Vagina (tissue), 2 donors: ENCODE measurements around the gene THBS3. TPM values are rescaled to one million over a fixed set of nuclear protein-coding genes. Genes with fewer than 3 reads are reported as not detected.
"Not testable (repeated sequence)": the region's sequence is repeated elsewhere in the genome, so short reads cannot be mapped to it uniquely, and the experiment has no call there.

Source experiments
- DNase-seq, 2 donors: peaks; one replicate each; pipeline ENCODE4 v3.0.0-alpha.2; 2017; ENCODE audit errors: extremely low spot score in 2 of 2
- H3K27ac ChIP-seq: fragments of 200-600 bp; sonication (generic); one replicate; pipeline ENCODE4 v1.5.1; 2019
- H3K27me3 ChIP-seq: fragments of 200-600 bp; sonication (generic); one replicate; pipeline ENCODE4 v1.5.1; 2019
- H3K36me3 ChIP-seq, 2 donors: fragments of 200-600 bp; sonication (generic); one replicate each; pipeline ENCODE4 v1.5.1; 2017 to 2019
- H3K4me1 ChIP-seq: fragments of 200-600 bp; sonication (generic); one replicate; pipeline ENCODE4 v1.5.1; 2019
- H3K4me3 ChIP-seq, 2 donors: fragments of 200-600 bp; sonication (generic); 1 replicate in 1 of 2; 2 replicates in 1 of 2; pipeline ENCODE4 v1.5.1; 2016 to 2019
- H3K9me3 ChIP-seq: fragments of 200-600 bp; sonication (generic); one replicate; pipeline ENCODE4 v1.5.1; 2019
- CTCF ChIP-seq, 3 experiments: fragments of 450-650 bp in 2 of 3; fragments of 200-600 bp in 1 of 3; sonication (generic) in 1 of 3; IDR thresholded peaks; one replicate each; pipeline ENCODE4 v1.5.1; 2017 to 2019; ENCODE audit warnings: antibody characterized with exemption in 3 of 3, mild to moderate bottlenecking in 2 of 3, moderate library complexity in 2 of 3
- POLR2A ChIP-seq, 2 donors: fragments of 450-650 bp; IDR thresholded peaks; one replicate each; pipeline ENCODE4 v1.6.1; 2017; ENCODE audit warnings: antibody characterized with exemption in 2 of 2, mild to moderate bottlenecking in 2 of 2, moderate library complexity in 2 of 2
- POLR2AphosphoS5 ChIP-seq, 2 donors: sonication (generic); formaldehyde crosslinking; IDR thresholded peaks; one replicate each; pipeline ENCODE4 v1.9.0; 2017; ENCODE audit warnings: antibody characterized with exemption in 2 of 2, mild to moderate bottlenecking in 2 of 2, low read depth in 1 of 2; ENCODE audit not compliant: insufficient read depth in 1 of 2
- intact Hi-C: fragments of 100-400 bp; cut with DNase I; formaldehyde crosslinking; loops from one replicate; pipeline ENCODE4 v1.15.1; 2023
- total RNA-seq: library from RNA; depleted of rRNA; stranded (reverse); fragments of >200 nt; gene quantifications from one replicate; pipeline ENCODE4 v1.2.3, GENCODE V29; 2016

THBS3 gene
- total RNA-seq, 1 donor from 2014 or later, result 27.3 TPM

- H3K4me3 ChIP-seq, result peak overlapping the region; percentile 57 to 66
- H3K27ac ChIP-seq, result peak overlapping the region; percentile 79
- H3K36me3 ChIP-seq, result no peaks in the 10 kb centered on the region
- no peaks in the 10 kb centered on the region for H3K27me3 ChIP-seq
- no peak for TF ChIP-seq POLR2A (IDR thresholded peaks at IDR 0.05)
- TF ChIP-seq POLR2AphosphoS5 (IDR thresholded peaks at IDR 0.05; ENCODE audit: insufficient read depth in 1 of 2, low read depth in 1 of 2), result no peak
- TF ChIP-seq CTCF (IDR thresholded peaks at IDR 0.05), result peak; percentile 40 to 65 (median 48)
- H3K4me1 ChIP-seq, result peaks cover 23% of the 10 kb centered on the region
- intact Hi-C loops, result loop anchor here (5.0 kb wide), 1 partner anchor 49 kb away; no protein-coding TSS in a partner anchor
- no peak for DNase-seq
- no peaks in the 10 kb centered on the region for H3K9me3 ChIP-seq
These were observed 18.7 kb upstream of the THBS3 start for GRCh38 chr1:155226188-155226909.

GRCh38 chr1:155225404-155225759, 17.7 kb upstream of the THBS3 start:
- peaks cover 23% of the 10 kb centered on the region for H3K4me1 ChIP-seq
- H3K4me3 ChIP-seq, H3K27me3 ChIP-seq, H3K36me3 ChIP-seq, DNase-seq, H3K9me3 ChIP-seq: not testable (repeated sequence)
- intact Hi-C loops, result loop anchor here (5.0 kb wide), 1 partner anchor 48 kb away; no protein-coding TSS in a partner anchor
- H3K27ac ChIP-seq, result peak overlapping the region; percentile 6

GRCh38 chr1:155223047-155223446, 15.3 kb upstream of the THBS3 start:
- intact Hi-C loops, result no loop called here

GRCh38 chr1:155220211-155220965, 12.7 kb upstream of the THBS3 start:
- H3K36me3 ChIP-seq, H3K27ac ChIP-seq, H3K9me3 ChIP-seq, DNase-seq, H3K27me3 ChIP-seq, intact Hi-C loops, H3K4me3 ChIP-seq: not testable (repeated sequence)
- peaks cover 17% of the 10 kb centered on the region for H3K4me1 ChIP-seq

More at GRCh38 chr1:155223047-155223446, 15.3 kb upstream of the THBS3 start:
- Histone ChIP-seq H3K27me3 (no peaks in the 10 kb centered on the region), H3K4me1 (peaks cover 33% of the 10 kb centered on the region), H3K27ac (no peak overlapping the region), H3K36me3 (no peaks in the 10 kb centered on the region), H3K4me3 (no peak overlapping the region), H3K9me3 (no peaks in the 10 kb centered on the region)
- TF ChIP-seq POLR2AphosphoS5 (IDR thresholded peaks at IDR 0.05; ENCODE audit: insufficient read depth in 1 of 2, low read depth in 1 of 2), result no peak
- TF ChIP-seq CTCF (IDR thresholded peaks at IDR 0.05), result no peak
- no peak for TF ChIP-seq POLR2A (IDR thresholded peaks at IDR 0.05)
- DNase-seq, result no peak

- TF ChIP-seq POLR2AphosphoS5 (IDR thresholded peaks at IDR 0.05; ENCODE audit: insufficient read depth in 1 of 2, low read depth in 1 of 2), result no peak
- no peak for TF ChIP-seq CTCF (IDR thresholded peaks at IDR 0.05)
- no peak for TF ChIP-seq POLR2A (IDR thresholded peaks at IDR 0.05)
- Histone ChIP-seq H3K4me3 (peak overlapping the region; percentile 16 to 18), H3K27me3 (no peaks in the 10 kb centered on the region), H3K4me1 (peaks cover 10% of the 10 kb centered on the region), H3K9me3 (no peaks in the 10 kb centered on the region), H3K36me3 (no peaks in the 10 kb centered on the region), H3K27ac (peak overlapping the region; percentile 27)
- no peak for DNase-seq
- intact Hi-C loops, result no loop called here
These were observed 11.9 kb upstream of the THBS3 start for GRCh38 chr1:155219592-155220031.
